DOHH2 (cell line): ENCODE measurements around the gene HDAC4.

Experiments used
- H3F3A ChIP-seq: fragments of 200-600 bp; sonication (generic), shearing (Covaris generic); 2 replicates; pipeline ENCODE4 v1.6.0; 2016; ENCODE audit warnings: antibody characterized with exemption, mild to moderate bottlenecking; ENCODE audit not compliant: control insufficient read depth, insufficient read depth
- H3K27ac ChIP-seq: fragments of 200-600 bp; sonication (generic); 2 replicates; pipeline ENCODE4 v1.5.1; 2014; ENCODE audit warnings: low read depth, mild to moderate bottlenecking, low read length, moderate library complexity
- H3K27me3 ChIP-seq: fragments of 200-600 bp; sonication (generic); 2 replicates; pipeline ENCODE4 v1.6.1; 2014; ENCODE audit warnings: mild to moderate bottlenecking, low read length, mixed read lengths; ENCODE audit not compliant: control insufficient read depth
- H3K36me3 ChIP-seq: fragments of 200-600 bp; sonication (generic); 2 replicates; pipeline ENCODE4 v1.6.1; 2014; ENCODE audit warnings: mild to moderate bottlenecking, low read length, moderate library complexity, mixed read lengths; ENCODE audit not compliant: control insufficient read depth
- H3K4me1 ChIP-seq: fragments of 200-600 bp; sonication (generic); 2 replicates; pipeline ENCODE4 v1.6.1; 2014; ENCODE audit warnings: mild to moderate bottlenecking, low read length, mixed read lengths; ENCODE audit not compliant: control insufficient read depth
- H3K4me2 ChIP-seq: fragments of 200-600 bp; sonication (generic); 2 replicates; pipeline ENCODE4 v1.6.0; 2014; ENCODE audit warnings: mild to moderate bottlenecking, low read length, moderate library complexity
- H3K4me3 ChIP-seq: fragments of 200-600 bp; sonication (generic); 2 replicates; pipeline ENCODE4 v1.5.1; 2014; ENCODE audit warnings: mild to moderate bottlenecking, low read length, mixed read lengths
- H3K79me2 ChIP-seq: fragments of 200-600 bp; sonication (generic); 2 replicates; pipeline ENCODE4 v1.6.1; 2014; ENCODE audit warnings: mild to moderate bottlenecking, low read length, mixed read lengths; ENCODE audit not compliant: control insufficient read depth
- H3K9me2 ChIP-seq: fragments of 200-600 bp; sonication (generic); replicated peaks from 2 replicates; pipeline ENCODE4 v1.6.1; 2014; ENCODE audit warnings: mild to moderate bottlenecking, low read length, mixed read lengths; ENCODE audit not compliant: control insufficient read depth
- H3K9me3 ChIP-seq: fragments of 200-600 bp; sonication (generic); 2 replicates; pipeline ENCODE4 v1.6.1; 2014; ENCODE audit warnings: antibody characterized with exemption, low read length, mixed read lengths; ENCODE audit not compliant: control insufficient read depth, insufficient read depth
- H4K20me1 ChIP-seq: fragments of 200-600 bp; sonication (generic); 2 replicates; pipeline ENCODE4 v1.6.0; 2014; ENCODE audit warnings: low read depth, mild to moderate bottlenecking, antibody characterized with exemption, low read length, moderate library complexity; ENCODE audit not compliant: control insufficient read depth, insufficient read depth
- CTCF ChIP-seq: fragments of 200-600 bp; sonication (generic); IDR thresholded peaks from one replicate; pipeline ENCODE4 v1.5.1; 2014; ENCODE audit warnings: antibody characterized with exemption, mild to moderate bottlenecking, low read depth, low read length; ENCODE audit not compliant: poor library complexity, severe bottlenecking
- EZH2phosphoT487 ChIP-seq: fragments of 200-600 bp; sonication (generic); IDR thresholded peaks from 2 replicates; pipeline ENCODE4 v1.6.1; 2017; ENCODE audit warnings: borderline replicate concordance, mild to moderate bottlenecking, antibody characterized with exemption, low read length, moderate library complexity, mixed read lengths

The HDAC4 gene

GRCh38 chr2:239151201-239152131 lies 249.4 kb downstream of the HDAC4 start:
- Histone ChIP-seq H3K9me2 (no peaks in the 10 kb centered on the region), H4K20me1 (no peaks in the 10 kb centered on the region), H3K79me2 (no peaks in the 10 kb centered on the region), H3F3A (no peaks in the 10 kb centered on the region), H3K4me2 (no peak overlapping the region), H3K36me3 (no peaks in the 10 kb centered on the region), H3K4me1 (peaks cover 11% of the 10 kb centered on the region), H3K27ac (no peak overlapping the region), H3K27me3 (no peaks in the 10 kb centered on the region), H3K9me3 (no peaks in the 10 kb centered on the region), H3K4me3 (no peak overlapping the region)
- no peak for TF ChIP-seq EZH2phosphoT487
- no peak for TF ChIP-seq CTCF

GRCh38 chr2:239150125-239151011 lies 250.5 kb downstream of the HDAC4 start:
- H3F3A ChIP-seq: no peaks in the 10 kb centered on the region
- H3K27me3 ChIP-seq: no peaks in the 10 kb centered on the region
- peaks cover 11% of the 10 kb centered on the region for H3K4me1 ChIP-seq
- H3K27ac ChIP-seq: no peak overlapping the region
- no peaks in the 10 kb centered on the region for H4K20me1 ChIP-seq
- no peaks in the 10 kb centered on the region for H3K36me3 ChIP-seq
- H3K9me3 ChIP-seq: no peaks in the 10 kb centered on the region
- H3K4me3 ChIP-seq: no peak overlapping the region
- H3K9me2 ChIP-seq: no peaks in the 10 kb centered on the region
- TF ChIP-seq EZH2phosphoT487: no peak
- no peak for TF ChIP-seq CTCF
- no peaks in the 10 kb centered on the region for H3K79me2 ChIP-seq
- H3K4me2 ChIP-seq: no peak overlapping the region

GRCh38 chr2:239149501-239149900 lies 251.3 kb downstream of the HDAC4 start:
- Histone ChIP-seq H3K9me2 (no peaks in the 10 kb centered on the region), H3K4me3 (no peak overlapping the region), H3K9me3 (no peaks in the 10 kb centered on the region), H3K4me1 (peaks cover 11% of the 10 kb centered on the region), H4K20me1 (no peaks in the 10 kb centered on the region), H3K4me2 (no peak overlapping the region), H3K79me2 (no peaks in the 10 kb centered on the region), H3K27ac (no peak overlapping the region), H3K36me3 (no peaks in the 10 kb centered on the region), H3K27me3 (no peaks in the 10 kb centered on the region), H3F3A (no peaks in the 10 kb centered on the region)
- TF ChIP-seq CTCF (no peak), EZH2phosphoT487 (no peak)
